HTERT RPE-1 (cell line): ENCODE data around the gene PTPRM.

Source experiments
- in situ Hi-C: fragments of 300-500 bp; cut with MboI; formaldehyde crosslinking; loops from 4 replicates; pipeline ENCODE4 v1.14.3; 2020; ENCODE audit warnings: low sequenced_read_pairs

The PTPRM gene

GRCh38 chr18:8253944-8254343, 686.8 kb downstream of the PTPRM start:
- in situ Hi-C loops, result no loop called here

- in situ Hi-C loops, result no loop called here
Measured at GRCh38 chr18:8254654-8255053, 687.5 kb downstream of the PTPRM start.

- in situ Hi-C loops, result no loop called here
Measured at GRCh38 chr18:8257851-8258434, 690.8 kb downstream of the PTPRM start.

GRCh38 chr18:8260319-8260718, 693.2 kb downstream of the PTPRM start:
- in situ Hi-C loops, result no loop called here

- in situ Hi-C loops, result no loop called here
Measured at GRCh38 chr18:8260827-8261226, 693.7 kb downstream of the PTPRM start.

- in situ Hi-C loops, result no loop called here
Measured at GRCh38 chr18:8261651-8262091, 694.6 kb downstream of the PTPRM start.

- in situ Hi-C loops, result no loop called here
Measured at GRCh38 chr18:8262221-8262620, 695.1 kb downstream of the PTPRM start.

GRCh38 chr18:8264116-8264515, 697.0 kb downstream of the PTPRM start:
- in situ Hi-C loops, result no loop called here

- in situ Hi-C loops, result no loop called here
Measured at GRCh38 chr18:8264861-8265411, 697.8 kb downstream of the PTPRM start.

GRCh38 chr18:8272254-8272653, 705.1 kb downstream of the PTPRM start:
- in situ Hi-C loops, result no loop called here

- in situ Hi-C loops, result no loop called here
Measured at GRCh38 chr18:8274370-8274769, 707.3 kb downstream of the PTPRM start.

- in situ Hi-C loops, result no loop called here
Measured at GRCh38 chr18:8276406-8276805, 709.3 kb downstream of the PTPRM start.

GRCh38 chr18:8277270-8277669, 710.2 kb downstream of the PTPRM start:
- in situ Hi-C loops, result no loop called here

- in situ Hi-C loops, result no loop called here
Measured at GRCh38 chr18:8279346-8279745, 712.2 kb downstream of the PTPRM start.

- in situ Hi-C loops, result no loop called here
Measured at GRCh38 chr18:8279781-8280330, 712.7 kb downstream of the PTPRM start.

GRCh38 chr18:8283891-8284585, 716.9 kb downstream of the PTPRM start:
- in situ Hi-C loops, result no loop called here

GRCh38 chr18:8286303-8286702, 719.2 kb downstream of the PTPRM start:
- in situ Hi-C loops, result no loop called here

GRCh38 chr18:8287196-8287885, 720.2 kb downstream of the PTPRM start:
- in situ Hi-C loops, result no loop called here

- in situ Hi-C loops, result no loop called here
Measured at GRCh38 chr18:8288472-8289195, 721.5 kb downstream of the PTPRM start.

- in situ Hi-C loops, result no loop called here
Measured at GRCh38 chr18:8290435-8290834, 723.3 kb downstream of the PTPRM start.

GRCh38 chr18:8290913-8291312, 723.8 kb downstream of the PTPRM start:
- in situ Hi-C loops, result no loop called here
